Brain microvascular endothelial cell (primary cell): ENCODE results near the gene DDX25.

Experiments used
- DNase-seq: peaks from one replicate; pipeline ENCODE4 v3.0.0-alpha.2; 2020
- H3K27ac ChIP-seq: fragments of 250-450 bp; sonication (Bioruptor Pico); 2 replicates; pipeline ENCODE4 v1.5.1; 2020; ENCODE audit warnings: mild to moderate bottlenecking, moderate library complexity
- H3K27me3 ChIP-seq: fragments of 250-450 bp; sonication (Bioruptor Pico); replicated peaks from 2 replicates; pipeline ENCODE4 v1.5.1; 2020; ENCODE audit warnings: mild to moderate bottlenecking
- H3K36me3 ChIP-seq: fragments of 250-450 bp; sonication (Bioruptor Pico); replicated peaks from 2 replicates; pipeline ENCODE4 v1.5.1; 2020; ENCODE audit warnings: mild to moderate bottlenecking
- H3K4me3 ChIP-seq: 2 replicates; pipeline ENCODE4 v1.5.1; 2011; ENCODE audit warnings: low read depth, mild to moderate bottlenecking, control low read depth, low read length, moderate library complexity
- CTCF ChIP-seq: IDR thresholded peaks from 2 replicates; pipeline ENCODE4 v1.5.1; 2011; ENCODE audit warnings: low read depth, mild to moderate bottlenecking, moderate library complexity, low read length, control low read depth, inconsistent platforms; ENCODE audit errors: missing control alignments
- in situ Hi-C: cut with HindIII; loops from 2 replicates; pipeline ENCODE4 v1.10.0; 2017; ENCODE audit warnings: low sequenced_read_pairs, low pct_ligation_motif_present

DDX25 gene

GRCh38 chr11:125934473-125934872 lies 30.2 kb downstream of the DDX25 start:
- Histone ChIP-seq H3K27me3 (no peaks in the 10 kb centered on the region), H3K27ac (no peak overlapping the region), H3K36me3 (no peaks in the 10 kb centered on the region), H3K4me3 (no peak overlapping the region)
- no peak for DNase-seq
- in situ Hi-C loops, result loop anchor here (25.0 kb wide), 1 partner anchor 253 kb away; no protein-coding TSS in a partner anchor
- no peak for TF ChIP-seq CTCF

GRCh38 chr11:125935056-125935455 lies 30.7 kb downstream of the DDX25 start:
- Histone ChIP-seq H3K27ac (no peak overlapping the region), H3K27me3 (no peaks in the 10 kb centered on the region), H3K4me3 (no peak overlapping the region), H3K36me3 (no peaks in the 10 kb centered on the region)
- peak; percentile 25 for TF ChIP-seq CTCF
- DNase-seq, result no peak
- in situ Hi-C loops, result loop anchor here (25.0 kb wide), 1 partner anchor 252 kb away; no protein-coding TSS in a partner anchor

- H3K27ac ChIP-seq, result no peak overlapping the region
- TF ChIP-seq CTCF, result no peak
- no peaks in the 10 kb centered on the region for H3K27me3 ChIP-seq
- DNase-seq, result no peak
- in situ Hi-C loops, result loop anchor here (25.0 kb wide), 1 partner anchor 252 kb away; no protein-coding TSS in a partner anchor
- no peaks in the 10 kb centered on the region for H3K36me3 ChIP-seq
- H3K4me3 ChIP-seq, result no peak overlapping the region
Measured at GRCh38 chr11:125935618-125936199, 31.4 kb downstream of the DDX25 start.

GRCh38 chr11:125938418-125938817 lies 34.1 kb downstream of the DDX25 start:
- DNase-seq, result no peak
- no peak overlapping the region for H3K4me3 ChIP-seq
- in situ Hi-C loops, result loop anchor here (25.0 kb wide), 1 partner anchor 249 kb away; no protein-coding TSS in a partner anchor
- no peaks in the 10 kb centered on the region for H3K27me3 ChIP-seq
- TF ChIP-seq CTCF, result no peak
- H3K27ac ChIP-seq, result no peak overlapping the region
- no peaks in the 10 kb centered on the region for H3K36me3 ChIP-seq

DNA sequence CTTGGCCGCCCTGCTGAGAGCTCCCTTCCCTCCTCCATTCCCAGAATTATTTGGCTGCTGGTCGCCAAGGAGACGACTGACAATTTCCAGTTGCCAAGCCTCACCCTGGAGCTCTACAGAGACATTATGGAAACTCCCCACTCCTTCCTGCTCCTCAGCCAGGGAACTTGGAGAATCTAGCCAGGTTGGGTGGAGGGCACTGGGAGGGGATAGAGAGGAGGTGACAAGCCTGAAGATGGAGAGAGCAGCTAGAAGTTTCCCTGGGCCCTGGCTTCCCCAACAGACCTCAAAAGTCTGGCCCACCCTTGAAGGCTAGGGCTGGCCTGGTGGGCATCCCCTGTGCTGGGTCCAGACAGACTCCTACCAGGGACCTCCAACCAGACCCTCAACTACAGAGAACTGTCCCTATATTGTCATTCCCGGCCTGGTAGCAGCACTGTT lies 34.8 kb downstream of the DDX25 start:
- H3K27me3 ChIP-seq, result no peaks in the 10 kb centered on the region
- H3K27ac ChIP-seq, result no peak overlapping the region
- in situ Hi-C loops, result loop anchor here (25.0 kb wide), 1 partner anchor 248 kb away; no protein-coding TSS in a partner anchor
- no peak for TF ChIP-seq CTCF
- DNase-seq, result no peak
- H3K4me3 ChIP-seq, result no peak overlapping the region
- H3K36me3 ChIP-seq, result no peaks in the 10 kb centered on the region

- Histone ChIP-seq H3K36me3 (no peaks in the 10 kb centered on the region), H3K4me3 (no peak overlapping the region), H3K27ac (no peak overlapping the region), H3K27me3 (no peaks in the 10 kb centered on the region)
- no peak for DNase-seq
- no peak for TF ChIP-seq CTCF
- in situ Hi-C loops, result loop anchor here (25.0 kb wide), 1 partner anchor 247 kb away; no protein-coding TSS in a partner anchor
Measured at GRCh38 chr11:125940145-125940544, 35.8 kb downstream of the DDX25 start.
